IMR-90 (cell line): ENCODE data around the gene SLC9A1. TPM values are rescaled to one million over a fixed set of nuclear protein-coding genes. Genes with fewer than 3 reads are reported as not detected.

ENCODE experiments used
- ATAC-seq: fragments of 200-7000 bp; cut with Tn5 transposase; 2 replicates; pipeline ENCODE4 v1.9.1; 2020; ENCODE audit warnings: low read depth, mild to moderate bottlenecking, moderate library complexity
- BruUV-seq: library from RNA; stranded (reverse); fragments of 400-500 nt; replicated peaks from 2 replicates; lab custom pipeline; 2021; lab: Mats Ljungman, UMichigan
- CTCF ChIA-PET: fragments of 300-600 bp; formaldehyde crosslinking; extraction: SDS; loops from one replicate; lab custom pipeline; 2021; ENCODE audit warnings: antibody characterized with exemption; lab: Yijun Ruan, JAX
- POLR2A ChIA-PET: fragments of 300-600 bp; sonication (Branson Sonifier 250); formaldehyde crosslinking; loops from one replicate; lab custom pipeline; 2022; ENCODE audit warnings: antibody characterized with exemption; ENCODE audit not compliant: unreplicated experiment; lab: Charles Lee
- DNase-seq: peaks from one replicate; pipeline ENCODE4 v3.0.0; 2013
- H2AFZ ChIP-seq: replicated peaks from 2 replicates; pipeline ENCODE3; 2013; ENCODE audit warnings: low read length, mild to moderate bottlenecking; ENCODE audit not compliant: poor library complexity
- H2AK5ac ChIP-seq: 2 replicates; pipeline ENCODE4 v1.6.1; 2013; ENCODE audit warnings: low read depth, low read length, inconsistent platforms
- H2AK9ac ChIP-seq: replicated peaks from 2 replicates; pipeline ENCODE3; 2013; ENCODE audit warnings: mild to moderate bottlenecking, low read depth, low read length, moderate library complexity; ENCODE audit not compliant: poor library complexity
- H2BK120ac ChIP-seq: 2 replicates; pipeline ENCODE4 v1.6.1; 2013; ENCODE audit warnings: low read depth, low read length, inconsistent platforms
- H2BK15ac ChIP-seq: 3 replicates; pipeline ENCODE4 v1.6.1; 2013; ENCODE audit warnings: low read depth, low read length, inconsistent platforms
- H2BK20ac ChIP-seq: 2 replicates; pipeline ENCODE4 v1.6.1; 2013; ENCODE audit warnings: low read depth, mild to moderate bottlenecking, inconsistent platforms, low read length, moderate library complexity
- H2BK5ac ChIP-seq: 2 replicates; pipeline ENCODE4 v1.6.1; 2013; ENCODE audit warnings: mild to moderate bottlenecking, low read depth, low read length, inconsistent platforms; ENCODE audit not compliant: poor library complexity, severe bottlenecking
- H3K14ac ChIP-seq: replicated peaks from 2 replicates; pipeline ENCODE4 v1.6.1; 2013; ENCODE audit warnings: low read depth, low read length, inconsistent platforms
- H3K18ac ChIP-seq: 2 replicates; pipeline ENCODE4 v1.6.1; 2013; ENCODE audit warnings: low read depth, low read length, control low read depth
- H3K23ac ChIP-seq: 2 replicates; pipeline ENCODE4 v1.6.1; 2013; ENCODE audit warnings: low read depth, low read length, inconsistent platforms
- H3K27ac ChIP-seq: 2 replicates; pipeline ENCODE4 v1.5.1; 2013; ENCODE audit warnings: mild to moderate bottlenecking, control low read depth, low read length; ENCODE audit not compliant: insufficient read depth
- H3K27me3 ChIP-seq: 2 replicates; pipeline ENCODE4 v1.6.1; 2013; ENCODE audit warnings: low read length; ENCODE audit not compliant: control insufficient read depth, insufficient read depth
- H3K36me3 ChIP-seq: 2 replicates; pipeline ENCODE4 v1.6.1; 2013; ENCODE audit warnings: low read length, mixed read lengths; ENCODE audit not compliant: control insufficient read depth, insufficient read depth
- H3K4ac ChIP-seq: 2 replicates; pipeline ENCODE4 v1.6.1; 2013; ENCODE audit warnings: low read depth, low read length, inconsistent platforms
- H3K4me1 ChIP-seq: 2 replicates; pipeline ENCODE4 v1.6.1; 2013; ENCODE audit warnings: low read length, mixed read lengths; ENCODE audit not compliant: control insufficient read depth, insufficient read depth
- H3K4me2 ChIP-seq: 2 replicates; pipeline ENCODE4 v1.6.1; 2013; ENCODE audit warnings: low read depth, mild to moderate bottlenecking, control low read depth, low read length, moderate library complexity
- H3K4me3 ChIP-seq: 2 replicates; pipeline ENCODE4 v1.5.1; 2013; ENCODE audit warnings: low read depth, mild to moderate bottlenecking, control low read depth, low read length, moderate library complexity; ENCODE audit not compliant: insufficient read depth
- H3K56ac ChIP-seq: 2 replicates; pipeline ENCODE4 v1.6.1; 2013; ENCODE audit warnings: low read length, inconsistent platforms; ENCODE audit not compliant: insufficient read depth; ENCODE audit errors: extremely low read depth
- H3K79me1 ChIP-seq, 2 experiments: 2 replicates each; pipeline ENCODE4 v1.6.1; 2013; ENCODE audit warnings: low read length in 2 of 2, inconsistent platforms in 1 of 2, low read depth in 1 of 2
- H3K9ac ChIP-seq: 2 replicates; pipeline ENCODE4 v1.6.1; 2013; ENCODE audit warnings: low read depth, low read length, control low read depth
- H3K9me1 ChIP-seq: 2 replicates; pipeline ENCODE4 v1.6.1; 2013; ENCODE audit warnings: low read length, inconsistent platforms; ENCODE audit not compliant: insufficient read depth
- H3K9me3 ChIP-seq: 2 replicates; pipeline ENCODE4 v1.6.1; 2013; ENCODE audit warnings: low read length; ENCODE audit not compliant: control insufficient read depth, insufficient read depth
- H4K20me1 ChIP-seq: 2 replicates; pipeline ENCODE4 v1.6.1; 2013; ENCODE audit warnings: low read length, inconsistent platforms; ENCODE audit not compliant: insufficient read depth
- H4K5ac ChIP-seq: 2 replicates; pipeline ENCODE4 v1.6.1; 2013; ENCODE audit warnings: mild to moderate bottlenecking, low read depth, low read length, control low read depth
- H4K8ac ChIP-seq, 2 experiments: 2 replicates each; pipeline ENCODE4 v1.6.1; 2013; ENCODE audit warnings: low read depth in 2 of 2, low read length in 2 of 2, control low read depth in 1 of 2, inconsistent platforms in 1 of 2
- H4K91ac ChIP-seq: 2 replicates; pipeline ENCODE4 v1.6.1; 2013; ENCODE audit warnings: low read depth, low read length, inconsistent platforms; ENCODE audit not compliant: insufficient read depth
- CEBPB ChIP-seq: IDR thresholded peaks from 2 replicates; pipeline ENCODE4 v1.6.1; 2012; ENCODE audit warnings: low read depth, low read length, improper control_type of control experiment
- CHD1 ChIP-seq: IDR thresholded peaks from 2 replicates; pipeline ENCODE4 v1.6.1; 2012; ENCODE audit warnings: low read depth, low read length, improper control_type of control experiment
- FOS ChIP-seq: fragments of 150-350 bp; IDR thresholded peaks from 2 replicates; pipeline ENCODE4 v1.6.1; 2016; ENCODE audit warnings: low read depth, low read length
- MAFK ChIP-seq: IDR thresholded peaks from 2 replicates; pipeline ENCODE4 v1.6.1; 2012; ENCODE audit warnings: low read depth, low read length, improper control_type of control experiment
- NFE2L2 ChIP-seq: fragments of 150-350 bp; IDR thresholded peaks from 2 replicates; pipeline ENCODE4 v1.6.1; 2016; ENCODE audit warnings: low read depth, mild to moderate bottlenecking, low read length
- POLR2A ChIP-seq: IDR thresholded peaks from 2 replicates; pipeline ENCODE4 v1.6.1; 2012; ENCODE audit warnings: mild to moderate bottlenecking, low read depth, low read length
- RAD21 ChIP-seq: IDR thresholded peaks from 2 replicates; pipeline ENCODE4 v1.6.1; 2012; ENCODE audit warnings: low read length, improper control_type of control experiment
- RFX5 ChIP-seq: IDR thresholded peaks from 2 replicates; pipeline ENCODE4 v1.8.0; 2012; ENCODE audit warnings: low read depth, mild to moderate bottlenecking, low read length, moderate library complexity
- SMC3 ChIP-seq: fragments of 150-350 bp; IDR thresholded peaks from 2 replicates; pipeline ENCODE4 v1.6.1; 2016; ENCODE audit warnings: low read depth, mild to moderate bottlenecking, antibody characterized with exemption, low read length, moderate library complexity
- WGBS, 2 experiments: methylation state at CpG; one replicate each; pipeline versions ENCODE4 v1.1.5 to v1.1.7; 2013; ENCODE audit warnings: missing lambda C conversion rate in 2 of 2; ENCODE audit not compliant: insufficient read length in 1 of 2; ENCODE audit errors: extremely low coverage in 2 of 2; 5-methylcytosine and 5-hydroxymethylcytosine counted together
- dilution Hi-C: fragments of 300-500 bp; cut with HindIII; formaldehyde crosslinking; loops from one replicate; pipeline ENCODE4 v1.14.3; 2018; ENCODE audit warnings: low sequenced_read_pairs; ENCODE audit not compliant: unreplicated experiment
- in situ Hi-C: fragments of 300-500 bp; cut with MboI; formaldehyde crosslinking; loops from 3 replicates; pipeline ENCODE4 v1.14.3; 2019; ENCODE audit warnings: low sequenced_read_pairs, inconsistent platforms, mixed read lengths
- intact Hi-C: fragments of 100-400 bp; cut with micrococcal nuclease; formaldehyde crosslinking; loops from 2 replicates; pipeline ENCODE4 v1.10.0; 2022
- polyA plus RNA-seq, 3 experiments: library from polyadenylated mRNA; depleted of rRNA; stranded (reverse); fragments of >200 nt; gene quantifications; 2 replicates each; pipeline ENCODE4 v1.2.3, GENCODE V29; 2012; ENCODE audit warnings: low replicate concordance in 1 of 3
- total RNA-seq: library from RNA; depleted of rRNA; stranded (reverse); fragments of >200 nt; gene quantifications from 2 replicates; pipeline ENCODE4 v1.2.3, GENCODE V29; 2012
- TF ChIP-seq, protein P1 (sequence below): fragments of 150-350 bp; IDR thresholded peaks from 2 replicates; pipeline ENCODE4 v1.6.1; 2017; ENCODE audit warnings: mild to moderate bottlenecking, antibody characterized with exemption, low read length, low read depth

Gene SLC9A1
- total and polyA plus RNA-seq, 2 of the 4 experiments (the other 2 are of a cell fraction) = 2.0 to 21.2 TPM

DNA sequence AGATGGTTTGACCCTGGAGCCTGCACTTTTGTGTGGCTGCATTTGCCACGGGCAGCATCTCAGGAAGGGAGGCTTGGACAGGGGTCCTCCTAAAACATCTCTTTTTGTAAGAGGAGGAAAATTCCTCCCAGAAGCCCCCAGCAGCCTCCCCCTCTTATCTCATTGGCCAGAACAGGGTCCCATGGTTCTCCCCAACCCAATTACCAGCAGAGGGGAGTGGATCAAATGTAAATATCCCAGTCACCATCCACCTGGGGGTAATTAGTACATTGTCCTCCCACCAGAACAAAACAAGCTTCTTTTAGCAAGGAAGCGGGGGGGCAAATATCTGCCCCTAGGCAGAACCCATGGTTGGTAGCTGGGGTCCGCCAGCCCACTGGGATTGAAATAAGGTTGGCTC is 97.5 kb downstream of the SLC9A1 start:
- dilution Hi-C loops = no loop called here
- CTCF ChIA-PET = interaction anchor here (0.5 to 0.9 kb wide), 2 partner anchors 13 to 344 kb away, joined by 3 read pairs; no protein-coding TSS in a partner anchor
- Histone ChIP-seq H3K4me1 (no peaks in the 10 kb centered on the region), H3K9me3 (peaks cover 3% of the 10 kb centered on the region; the same call in 1 of the 2 replicates), H2BK20ac (no peak overlapping the region), H3K9me1 (no peaks in the 10 kb centered on the region), H2BK15ac (no peak overlapping the region), H3K9ac (no peak overlapping the region), H3K79me1 (no peaks in the 10 kb centered on the region), H3K4ac (no peak overlapping the region), H2BK120ac (no peak overlapping the region), H3K18ac (no peak overlapping the region), H4K20me1 (no peaks in the 10 kb centered on the region), H3K27ac (no peak overlapping the region), H2AK5ac (no peak overlapping the region), H4K91ac (no peak overlapping the region), H3K23ac (no peak overlapping the region), H3K56ac (no peak overlapping the region), H2AK9ac (no peak overlapping the region), H3K27me3 (peaks cover 25% of the 10 kb centered on the region), H4K8ac (no peak overlapping the region), H3K14ac (no peak overlapping the region), H3K4me2 (no peak overlapping the region), H3K36me3 (no peaks in the 10 kb centered on the region), H3K4me3 (no peak overlapping the region), H2BK5ac (no peak overlapping the region), H4K5ac (no peak overlapping the region), H2AFZ (no peak overlapping the region)
- TF ChIP-seq, protein P1, sequence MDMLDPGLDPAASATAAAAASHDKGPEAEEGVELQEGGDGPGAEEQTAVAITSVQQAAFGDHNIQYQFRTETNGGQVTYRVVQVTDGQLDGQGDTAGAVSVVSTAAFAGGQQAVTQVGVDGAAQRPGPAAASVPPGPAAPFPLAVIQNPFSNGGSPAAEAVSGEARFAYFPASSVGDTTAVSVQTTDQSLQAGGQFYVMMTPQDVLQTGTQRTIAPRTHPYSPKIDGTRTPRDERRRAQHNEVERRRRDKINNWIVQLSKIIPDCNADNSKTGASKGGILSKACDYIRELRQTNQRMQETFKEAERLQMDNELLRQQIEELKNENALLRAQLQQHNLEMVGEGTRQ = no peak
- TF ChIP-seq POLR2A = no peak
- TF ChIP-seq RFX5 = no peak
- TF ChIP-seq CHD1 = no peak
- TF ChIP-seq MAFK = no peak
- TF ChIP-seq RAD21 = no peak
- TF ChIP-seq CEBPB = no peak
- no peak for TF ChIP-seq FOS
- no peak for TF ChIP-seq SMC3
- TF ChIP-seq NFE2L2 = no peak
- no CpG with 5 or more reads among the region's 3 CpGs for WGBS, 2 experiments
- intact Hi-C loops = no loop called here
- in situ Hi-C loops = no loop called here
- no peak for ATAC-seq
- POLR2A ChIA-PET = no interaction called here
- BruUV-seq = no TSS peak
- no peak for DNase-seq
